Prostate gland (tissue), 2 donors: ENCODE results near the gene NPAS1. TPM values are rescaled to one million over a fixed set of nuclear protein-coding genes. Genes with fewer than 3 reads are reported as not detected.

Experiments
- DNase-seq: peaks from one replicate; pipeline ENCODE4 v3.0.0-alpha.2; 2019; ENCODE audit warnings: low spot score
- H3K27ac ChIP-seq, 2 donors: fragments of 200-600 bp; sonication (generic); 2 replicates each; pipeline ENCODE4 v1.5.1; 2017 to 2019
- H3K27me3 ChIP-seq: fragments of 200-600 bp; sonication (generic); replicated peaks from 2 replicates; pipeline ENCODE4 v1.5.1; 2019; ENCODE audit not compliant: insufficient read depth
- H3K36me3 ChIP-seq, 2 donors: fragments of 200-600 bp; sonication (generic); 1 replicate in 1 of 2; 2 replicates in 1 of 2; pipeline versions ENCODE4 v1.5.1 to v1.8.1; 2017 to 2019
- H3K4me1 ChIP-seq: fragments of 200-600 bp; sonication (generic); replicated peaks from 2 replicates; pipeline ENCODE4 v1.5.1; 2019
- H3K4me3 ChIP-seq, 2 donors: fragments of 200-600 bp; sonication (generic); 2 replicates each; pipeline ENCODE4 v1.5.1; 2017 to 2019
- H3K9me3 ChIP-seq: fragments of 200-600 bp; sonication (generic); 2 replicates; pipeline ENCODE4 v1.5.1; 2017
- CTCF ChIP-seq, 4 experiments: fragments of 200-600 bp in 2 of 4; fragments of 450-650 bp in 2 of 4; sonication (generic) in 2 of 4; IDR thresholded peaks; 1 replicate in 3 of 4; 2 replicates in 1 of 4; pipeline ENCODE4 v1.5.1; 2016 to 2019; ENCODE audit warnings: antibody characterized with exemption in 4 of 4, mild to moderate bottlenecking in 2 of 4, moderate library complexity in 2 of 4
- POLR2A ChIP-seq: fragments of 450-650 bp; IDR thresholded peaks from one replicate; pipeline ENCODE4 v1.6.1; 2016; ENCODE audit warnings: antibody characterized with exemption, mild to moderate bottlenecking
- POLR2AphosphoS5 ChIP-seq: sonication (generic); formaldehyde crosslinking; IDR thresholded peaks from one replicate; pipeline ENCODE4 v1.6.1; 2017; ENCODE audit warnings: antibody characterized with exemption
- WGBS: methylation state at CpG from one replicate; pipeline ENCODE4 v1.1.5; 2018; 5-methylcytosine and 5-hydroxymethylcytosine counted together
- intact Hi-C: fragments of 100-400 bp; cut with DNase I; formaldehyde crosslinking; loops from one replicate; pipeline ENCODE4 v1.14.2; 2022
- total RNA-seq, 2 donors: library from RNA; depleted of rRNA; stranded (reverse); fragments of >200 nt; gene quantifications; one replicate each; pipeline ENCODE4 v1.1.0, GENCODE V29; 2016

NPAS1 gene
- total RNA-seq, result under 1 TPM; 0.27 to 0.51 TPM

GRCh38 chr19:47019431-47020041, at the start of gene NPAS1:
TSS of gene NPAS1 (plus strand) at chr19:47019837. CDS start at chr19:47021048, 1,211 bp downstream.
- Histone ChIP-seq H3K9me3 (no peaks in the 10 kb centered on the region), H3K27ac (no peak within 1 kb of the TSS), H3K4me1 (peaks cover 20% of the 10 kb centered on the region), H3K4me3 (peak within 1 kb of the TSS in 1 of 2 donors; percentile 19), H3K36me3 (no peaks in the 10 kb centered on the region), H3K27me3 (peaks cover 22% of the 10 kb centered on the region)
- no peak for TF ChIP-seq CTCF (IDR thresholded peaks at IDR 0.05)
- no peak for TF ChIP-seq POLR2AphosphoS5
- no peak for TF ChIP-seq POLR2A
- intact Hi-C loops, result no loop called here
- 2% methylated on average over 38 of the region's 58 CpGs for WGBS
- no peak for DNase-seq

GRCh38 chr19:46970815-46971214, 48.8 kb upstream of the NPAS1 start:
- no peaks in the 10 kb centered on the region for H3K36me3 ChIP-seq
- H3K27ac ChIP-seq, result no peak overlapping the region
- no peaks in the 10 kb centered on the region for H3K27me3 ChIP-seq
- no peak for DNase-seq
- H3K4me3 ChIP-seq, result no peak overlapping the region
- TF ChIP-seq POLR2A, result no peak
- no peak for TF ChIP-seq CTCF (IDR thresholded peaks at IDR 0.05)
- no peak for TF ChIP-seq POLR2AphosphoS5
- 87% methylated on average over 9 of the region's 9 CpGs for WGBS
- intact Hi-C loops, result no loop called here
- H3K9me3 ChIP-seq, result no peaks in the 10 kb centered on the region
- peaks cover 4% of the 10 kb centered on the region for H3K4me1 ChIP-seq

GRCh38 chr19:46972311-46972710, 47.3 kb upstream of the NPAS1 start:
- no peaks in the 10 kb centered on the region for H3K9me3 ChIP-seq
- H3K27ac ChIP-seq, result no peak overlapping the region
- no peaks in the 10 kb centered on the region for H3K36me3 ChIP-seq
- intact Hi-C loops, result no loop called here
- no peaks in the 10 kb centered on the region for H3K27me3 ChIP-seq
- TF ChIP-seq CTCF (IDR thresholded peaks at IDR 0.05) (no peak), POLR2A (no peak), POLR2AphosphoS5 (no peak)
- no peak overlapping the region for H3K4me3 ChIP-seq
- no peak for DNase-seq
- peaks cover 15% of the 10 kb centered on the region for H3K4me1 ChIP-seq
- WGBS, result 98% methylated on average over 7 of the region's 7 CpGs

- 95% methylated on average over 4 of the region's 4 CpGs for WGBS
- no peak for DNase-seq
- Histone ChIP-seq H3K4me1 (peaks cover 23% of the 10 kb centered on the region), H3K36me3 (no peaks in the 10 kb centered on the region), H3K9me3 (no peaks in the 10 kb centered on the region), H3K4me3 (no peak overlapping the region), H3K27me3 (no peaks in the 10 kb centered on the region), H3K27ac (peak overlapping the region in 1 of 2 donors; percentile 70)
- intact Hi-C loops, result no loop called here
- TF ChIP-seq CTCF (IDR thresholded peaks at IDR 0.05) (no peak), POLR2A (no peak), POLR2AphosphoS5 (no peak)
Measured at GRCh38 chr19:46974181-46974580, 45.5 kb upstream of the NPAS1 start.
